B cell (primary cell): ENCODE data around the gene GNG7. TPM values are rescaled to one million over a fixed set of nuclear protein-coding genes. Genes with fewer than 3 reads are reported as not detected.

Experiments
- ATAC-seq: fragments of 200-7000 bp; cut with Tn5 transposase; one replicate; pipeline ENCODE4 v1.10.0; 2021; ENCODE audit warnings: low read depth, mild to moderate bottlenecking, moderate number of reproducible peaks, moderate library complexity
- CTCF ChIA-PET: fragments of 350-600 bp; sonication (Branson Sonifier 250); formaldehyde crosslinking; loops from one replicate; lab custom pipeline; 2021; ENCODE audit warnings: antibody characterized with exemption, inconsistent platforms; lab: Charles Lee
- POLR2A ChIA-PET: fragments of 350-600 bp; sonication (Branson Sonifier 250); formaldehyde crosslinking; loops from one replicate; lab custom pipeline; 2021; ENCODE audit warnings: antibody characterized with exemption; lab: Charles Lee
- DNase-seq: peaks from one replicate; pipeline ENCODE4 v3.0.0; 2013
- H2AFZ ChIP-seq: 2 replicates; pipeline ENCODE4 v1.6.1; 2012; ENCODE audit warnings: mild to moderate bottlenecking, low read depth, low read length; ENCODE audit not compliant: insufficient read depth, poor library complexity, severe bottlenecking
- H3K27ac ChIP-seq, 2 donors: 1 replicate in 1 of 2; 2 replicates in 1 of 2; pipeline ENCODE4 v1.5.1; 2012 to 2013; ENCODE audit warnings: low read length in 2 of 2, mild to moderate bottlenecking in 2 of 2, moderate library complexity in 1 of 2
- H3K27me3 ChIP-seq, 4 experiments: fragments of 200-600 bp in 1 of 4; sonication (generic) in 1 of 4; replicated peaks in 1 of 4; 1 replicate in 2 of 4; 2 replicates in 2 of 4; pipeline versions ENCODE4 v1.6.1 to v1.7.0; 2013 to 2016; ENCODE audit warnings: low read length in 3 of 4, mild to moderate bottlenecking in 2 of 4, mixed read lengths in 1 of 4, moderate library complexity in 1 of 4; ENCODE audit not compliant: insufficient read depth in 4 of 4, control insufficient read depth in 3 of 4; ENCODE audit errors: control extremely low read depth in 1 of 4
- H3K36me3 ChIP-seq, 2 experiments: replicated peaks in 1 of 2; 1 replicate in 1 of 2; 2 replicates in 1 of 2; pipeline versions ENCODE4 v1.6.1 to v1.7.1; 2013; ENCODE audit warnings: low read length in 1 of 2; ENCODE audit not compliant: insufficient read depth in 2 of 2, control insufficient read depth in 1 of 2; ENCODE audit errors: control extremely low read depth in 1 of 2, extremely low read depth in 1 of 2
- H3K4me1 ChIP-seq, 2 donors: fragments of 200-600 bp in 1 of 2; sonication (generic) in 1 of 2; 1 replicate in 1 of 2; 2 replicates in 1 of 2; pipeline versions ENCODE4 v1.5.1 to v1.6.1; 2013 to 2017; ENCODE audit warnings: low read length in 2 of 2; ENCODE audit not compliant: control insufficient read depth in 2 of 2, insufficient read depth in 2 of 2
- H3K4me2 ChIP-seq: replicated peaks from 2 replicates; pipeline ENCODE3; 2012; ENCODE audit warnings: mild to moderate bottlenecking, low read depth, low read length; ENCODE audit not compliant: poor library complexity, severe bottlenecking
- H3K4me3 ChIP-seq, 5 experiments: fragments of 200-600 bp in 1 of 5; sonication (generic) in 1 of 5; 1 replicate in 3 of 5; 2 replicates in 2 of 5; pipeline versions ENCODE4 v1.5.1 to v1.7.0; 2011 to 2016; ENCODE audit warnings: low read length in 4 of 5, mild to moderate bottlenecking in 4 of 5, low read depth in 2 of 5, control low read depth in 1 of 5, moderate library complexity in 1 of 5; ENCODE audit not compliant: insufficient read depth in 1 of 5; ENCODE audit errors: control extremely low read depth in 1 of 5, extremely low read depth in 1 of 5
- H3K79me2 ChIP-seq: fragments of 200-600 bp; sonication (generic); one replicate; pipeline ENCODE4 v1.6.0; 2016; ENCODE audit warnings: low read length; ENCODE audit not compliant: control insufficient read depth, insufficient read depth
- H3K9ac ChIP-seq: fragments of 200-600 bp; sonication (generic); 2 replicates; pipeline ENCODE4 v1.6.1; 2017; ENCODE audit warnings: mild to moderate bottlenecking, low read length, moderate library complexity
- H3K9me3 ChIP-seq, 3 donors: one replicate each; pipeline versions ENCODE4 v1.6.1 to v1.7.1; 2013; ENCODE audit warnings: low read length in 2 of 3; ENCODE audit not compliant: control insufficient read depth in 2 of 3, insufficient read depth in 1 of 3; ENCODE audit errors: control extremely low read depth in 1 of 3
- H4K20me1 ChIP-seq: 2 replicates; pipeline ENCODE4 v1.6.0; 2012; ENCODE audit warnings: mild to moderate bottlenecking, low read length; ENCODE audit not compliant: insufficient read depth, control insufficient read depth, poor library complexity, severe bottlenecking
- H3K27ac Mint-ChIP-seq: one replicate; pipeline ENCODE4 v1.8.0; 2021; ENCODE audit warnings: mixed read lengths
- H3K27me3 Mint-ChIP-seq: one replicate; pipeline ENCODE4 v1.8.0; 2021; ENCODE audit warnings: mixed read lengths
- H3K4me1 Mint-ChIP-seq: one replicate; pipeline ENCODE4 v1.8.0; 2021; ENCODE audit warnings: mixed read lengths
- H3K4me3 Mint-ChIP-seq: one replicate; pipeline ENCODE4 v1.8.0; 2021; ENCODE audit warnings: mixed read lengths
- H3K9me3 Mint-ChIP-seq: one replicate; pipeline ENCODE4 v1.8.0; 2022; ENCODE audit warnings: mixed read lengths; ENCODE audit not compliant: insufficient read depth
- CTCF ChIP-seq: fragments of 200-600 bp; IDR thresholded peaks from one replicate; pipeline ENCODE4 v1.8.0; 2022; ENCODE audit warnings: antibody characterized with exemption, mild to moderate bottlenecking
- EZH2 ChIP-seq: IDR thresholded peaks from 2 replicates; pipeline ENCODE4 v1.6.1; 2012; ENCODE audit warnings: borderline replicate concordance, low read depth, mild to moderate bottlenecking, moderate library complexity, low read length; ENCODE audit not compliant: insufficient read depth, poor library complexity, severe bottlenecking
- WGBS: methylation state at CpG from one replicate; pipeline ENCODE4 v1.1.5; 2013; ENCODE audit warnings: missing lambda C conversion rate; ENCODE audit not compliant: insufficient coverage; 5-methylcytosine and 5-hydroxymethylcytosine counted together
- intact Hi-C: fragments of 100-400 bp; cut with micrococcal nuclease; formaldehyde crosslinking; loops from one replicate; pipeline ENCODE4 v1.10.0; 2022
- polyA plus RNA-seq: library from polyadenylated mRNA; depleted of rRNA; stranded (reverse); fragments of >200 nt; gene quantifications from 2 replicates; pipeline ENCODE4 v1.2.3, GENCODE V29; 2012
- total RNA-seq, 2 donors: library from RNA; stranded (reverse); fragments of 120-200 nt in 1 of 2; gene quantifications; 1 replicate in 1 of 2; 2 replicates in 1 of 2; pipeline versions ENCODE4 v1.2.3 to v1.2.4, GENCODE V29; 2013 to 2022

The GNG7 gene
- total and polyA plus RNA-seq, 2 donors (not counting 1 experiment from before 2014, with no cell fraction given), result 76.3 to 153 TPM

GRCh38 chr19:2661615-2662014 lies 40.9 kb downstream of the GNG7 start:
- Mint-ChIP-seq H3K4me1 (peaks cover 46% of the 10 kb centered on the region), H3K9me3 (no peaks in the 10 kb centered on the region), H3K4me3 (no peak overlapping the region), H3K27me3 (no peaks in the 10 kb centered on the region), H3K27ac (peak overlapping the region; percentile 74)
- intact Hi-C loops, result loop anchor here (2.0 kb wide), 1 partner anchor 13 kb away; no protein-coding TSS in a partner anchor
- no peaks in the 10 kb centered on the region for H3K27me3 ChIP-seq
- ChIA-PET POLR2A (interaction anchor here (0.7 to 1.1 kb wide), 5 partner anchors 12 to 90 kb away, joined by 5 to 15 read pairs (median 8); no protein-coding TSS in a partner anchor), CTCF (interaction anchor here (0.6 to 4.1 kb wide), 8 partner anchors 9 to 120 kb away, joined by 3 to 35 read pairs (median 8); no protein-coding TSS in a partner anchor)
- no peak for DNase-seq
- peaks cover 45% of the 10 kb centered on the region for H4K20me1 ChIP-seq
- H3K4me1 ChIP-seq, result peaks cover 20 to 26% of the 10 kb centered on the region in 2 donors
- 100% methylated on average over 3 of the region's 4 CpGs for WGBS
- TF ChIP-seq EZH2, result no peak
- no peak for TF ChIP-seq CTCF
- H3K36me3 ChIP-seq, result peaks cover 2 to 41% of the 10 kb centered on the region in 2 experiments
- ATAC-seq, result no peak
- no peak overlapping the region for H3K4me3 ChIP-seq
- H3K4me2 ChIP-seq, result no peak overlapping the region
- peak overlapping the region in 1 of 2 donors; percentile 57 for H3K27ac ChIP-seq
- no peak overlapping the region for H2AFZ ChIP-seq
- no peak overlapping the region for H3K9ac ChIP-seq
- H3K79me2 ChIP-seq, result peaks cover 89% of the 10 kb centered on the region
- H3K9me3 ChIP-seq, result peaks cover 2 to 12% (median 11%) of the 10 kb centered on the region in 3 donors

GRCh38 chr19:2659856-2660432 lies 42.5 kb downstream of the GNG7 start:
- CTCF ChIA-PET, result interaction anchor here (0.6 to 4.1 kb wide), 4 partner anchors 12 to 90 kb away, joined by 3 to 35 read pairs (median 6); no protein-coding TSS in a partner anchor
- 97% methylated on average over 7 of the region's 11 CpGs for WGBS
- no peak overlapping the region for H3K27ac Mint-ChIP-seq
- H3K4me1 Mint-ChIP-seq, result peaks cover 45% of the 10 kb centered on the region
- DNase-seq (no peak), ATAC-seq (no peak)
- Histone ChIP-seq H3K27me3 (no peaks in the 10 kb centered on the region), H3K4me2 (no peak overlapping the region), H3K27ac (no peak overlapping the region), H4K20me1 (peaks cover 51% of the 10 kb centered on the region), H3K4me1 (peaks cover 16 to 21% of the 10 kb centered on the region in 2 donors), H3K79me2 (peaks cover 86% of the 10 kb centered on the region), H3K9me3 (peaks cover 2 to 12% (median 11%) of the 10 kb centered on the region in 3 donors), H3K36me3 (peaks cover 2 to 34% of the 10 kb centered on the region in 2 experiments), H2AFZ (no peak overlapping the region), H3K9ac (no peak overlapping the region), H3K4me3 (no peak overlapping the region)
- POLR2A ChIA-PET, result no interaction called here
- no peaks in the 10 kb centered on the region for H3K27me3 Mint-ChIP-seq
- no peak overlapping the region for H3K4me3 Mint-ChIP-seq
- intact Hi-C loops, result no loop called here
- TF ChIP-seq CTCF, result no peak
- TF ChIP-seq EZH2, result no peak
- H3K9me3 Mint-ChIP-seq, result no peaks in the 10 kb centered on the region
